HG02571 (cell line): ENCODE measurements around the gene CLK1.
"Not testable (repeated sequence)": the region's sequence is repeated elsewhere in the genome, so short reads cannot be mapped to it uniquely, and the experiment has no call there.

Experiments used
- ATAC-seq: cut with Tn5 transposase; IDR thresholded peaks from one replicate; pipeline ENCODE4 v1.9.1; 2021; ENCODE audit warnings: mild to moderate bottlenecking, moderate library complexity; ENCODE audit not compliant: unreplicated experiment

Gene CLK1

DNA sequence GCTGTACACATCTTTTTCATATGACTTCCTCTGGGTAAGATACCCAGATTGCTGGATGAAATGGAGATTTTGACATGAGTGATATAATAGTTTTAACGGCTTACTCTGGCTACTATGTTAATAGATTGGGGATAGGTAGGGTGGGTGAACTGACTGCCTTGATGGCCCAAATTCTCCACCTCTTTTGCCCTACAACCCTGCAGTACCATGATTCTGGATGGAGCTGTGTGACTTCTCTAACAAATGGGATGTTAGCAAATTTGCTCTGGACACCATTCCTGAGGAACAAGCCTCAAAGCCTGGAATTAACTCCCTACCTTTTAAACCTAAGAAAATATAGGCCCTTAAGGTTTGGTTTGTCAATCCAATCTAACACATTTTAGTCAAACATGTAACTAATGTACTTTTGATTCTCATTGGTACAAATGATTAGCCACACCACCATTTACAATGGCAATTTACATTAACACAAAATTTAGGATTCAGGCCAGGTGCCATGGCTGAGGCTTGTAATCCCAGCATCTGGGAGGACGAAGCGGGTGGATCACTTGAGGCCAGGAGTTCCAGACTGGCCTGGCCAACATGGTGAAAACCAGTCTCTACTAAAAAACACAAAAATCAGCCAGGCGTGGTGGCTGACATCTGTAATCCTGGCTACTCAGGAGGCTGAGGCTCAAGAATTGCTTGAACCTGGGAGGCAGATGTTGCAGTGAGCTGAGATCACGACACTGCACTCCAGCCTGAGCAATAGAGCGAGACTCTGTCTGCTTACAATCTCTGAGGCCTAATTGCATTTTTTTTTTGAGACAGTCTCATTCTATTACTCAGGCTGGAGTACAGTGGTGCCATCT is 12.8 kb downstream of the CLK1 start:
- no peak for ATAC-seq

DNA sequence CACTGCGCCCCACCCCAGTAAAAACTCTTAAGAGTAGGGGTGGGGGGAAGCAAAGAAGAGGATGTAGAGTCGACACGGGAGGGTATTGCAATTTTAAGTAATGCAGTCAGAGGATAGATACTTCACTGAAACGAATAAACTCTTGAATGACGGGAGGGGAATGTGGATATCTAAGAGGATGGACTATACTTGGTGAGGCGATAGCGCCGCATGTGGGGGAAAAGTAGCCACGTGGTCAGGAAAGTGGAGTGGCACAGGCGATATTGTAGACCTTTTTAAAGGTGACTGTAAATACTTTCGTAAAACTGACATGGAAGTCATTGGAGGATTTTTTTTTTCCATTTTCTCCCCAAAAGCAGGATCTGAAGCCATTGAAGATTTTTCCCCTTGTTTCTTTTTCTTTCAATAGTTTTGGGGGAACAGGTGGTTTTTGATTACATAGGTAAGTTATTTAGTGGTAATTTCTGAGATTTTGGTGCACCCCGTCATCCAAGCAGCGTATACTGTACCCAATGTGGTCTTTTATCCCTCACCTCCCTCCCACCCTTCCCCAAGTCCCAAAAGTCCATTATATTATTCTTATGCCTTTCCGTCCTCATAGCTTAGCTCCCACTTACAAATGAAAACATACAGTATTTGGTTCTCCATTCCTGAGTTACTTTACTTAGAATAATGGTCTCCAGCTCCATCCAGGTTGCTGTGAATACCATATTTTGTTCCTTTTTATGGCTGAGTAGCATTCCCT is 13.8 kb downstream of the CLK1 start:
- ATAC-seq = no peak

DNA sequence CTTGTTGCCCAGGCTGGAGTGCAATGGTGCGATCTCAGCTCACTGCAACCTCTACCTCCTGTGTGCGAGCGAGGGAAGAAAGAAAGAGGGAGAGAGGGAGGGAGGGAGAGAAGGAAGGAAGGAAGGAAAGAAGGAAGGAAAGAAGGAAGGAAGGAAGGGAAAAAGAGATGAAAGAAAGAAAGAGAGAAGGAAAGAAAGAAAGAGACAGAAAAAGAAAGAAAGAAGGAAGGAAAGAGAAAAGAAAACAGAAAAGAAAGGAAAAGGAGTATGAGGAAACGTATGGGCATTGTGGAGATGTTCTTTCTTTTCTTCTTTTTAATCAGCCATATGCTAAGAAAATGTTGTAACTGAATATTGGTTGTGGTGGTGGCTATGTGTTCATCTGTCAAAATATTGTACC is 16.5 kb downstream of the CLK1 start:
- ATAC-seq = no peak

DNA sequence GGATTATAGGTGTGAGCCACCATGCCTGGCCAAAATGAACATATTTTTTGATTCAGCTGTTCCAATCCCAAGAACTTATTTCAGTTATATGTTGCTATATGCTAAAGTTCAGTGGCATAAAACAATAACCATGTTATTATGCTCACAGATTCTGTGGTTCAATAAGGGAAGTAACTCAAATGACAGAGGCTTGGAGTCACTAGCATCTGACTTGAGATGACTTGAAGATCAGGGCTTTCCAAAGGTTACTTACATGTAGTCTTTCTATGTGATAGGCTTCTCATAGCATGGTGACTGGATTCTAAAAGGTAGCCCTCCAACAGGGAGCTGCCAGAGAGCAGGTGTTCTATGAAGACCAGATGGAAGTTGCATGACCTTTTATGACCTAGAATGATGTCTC is 17.2 kb downstream of the CLK1 start:
- ATAC-seq = no peak

DNA sequence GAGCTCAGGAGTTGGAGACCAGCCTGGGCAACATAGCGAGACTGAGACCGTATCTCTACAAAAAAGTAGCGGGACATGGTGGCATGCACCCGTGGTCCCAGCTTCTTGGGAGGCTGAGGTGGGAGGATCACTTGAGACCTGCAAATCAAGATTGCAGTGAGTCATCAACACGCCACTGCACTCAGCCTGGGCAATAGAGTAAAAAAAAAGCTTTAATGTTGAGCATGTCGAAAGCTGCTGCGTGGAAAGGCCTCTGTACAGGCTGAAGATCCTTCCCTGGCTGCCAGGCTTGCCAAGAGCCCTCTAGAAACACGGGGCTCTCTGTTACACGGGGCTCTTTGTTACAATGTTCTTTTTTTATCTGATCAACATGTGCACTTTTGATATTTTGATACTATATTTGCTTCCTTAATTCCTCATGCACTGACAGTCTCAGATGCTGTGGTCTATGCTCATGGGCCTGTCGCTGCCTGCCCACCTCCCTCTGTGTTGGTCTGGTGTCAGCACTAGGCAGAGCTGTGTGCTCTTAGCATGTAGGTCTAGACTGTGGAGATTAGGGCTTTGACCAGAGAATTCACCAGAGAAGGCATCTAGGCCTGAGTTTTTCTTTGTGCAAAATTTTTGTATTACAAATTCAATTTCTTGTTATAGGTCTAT is 18.7 kb downstream of the CLK1 start:
- no peak for ATAC-seq

DNA sequence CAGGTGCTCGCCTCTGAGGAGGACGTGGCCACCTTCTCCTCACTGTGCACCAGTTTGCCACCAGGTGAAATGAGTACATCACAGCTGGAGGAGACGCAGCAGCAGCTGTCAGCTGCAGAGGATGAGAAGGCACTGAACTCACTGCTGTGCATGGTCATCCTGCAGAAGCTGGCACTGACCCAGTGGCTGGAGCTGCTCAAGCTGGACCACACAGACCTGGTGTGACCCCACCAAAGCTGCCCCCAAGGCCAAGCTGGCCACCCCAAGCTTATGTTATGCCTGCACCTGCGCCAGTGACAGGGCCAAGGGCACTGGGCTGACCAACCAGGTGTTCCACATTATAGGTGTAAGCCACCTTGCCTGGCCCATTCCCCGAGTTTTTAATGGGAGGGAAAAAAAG is 19.3 kb downstream of the CLK1 start:
- no peak for ATAC-seq

DNA sequence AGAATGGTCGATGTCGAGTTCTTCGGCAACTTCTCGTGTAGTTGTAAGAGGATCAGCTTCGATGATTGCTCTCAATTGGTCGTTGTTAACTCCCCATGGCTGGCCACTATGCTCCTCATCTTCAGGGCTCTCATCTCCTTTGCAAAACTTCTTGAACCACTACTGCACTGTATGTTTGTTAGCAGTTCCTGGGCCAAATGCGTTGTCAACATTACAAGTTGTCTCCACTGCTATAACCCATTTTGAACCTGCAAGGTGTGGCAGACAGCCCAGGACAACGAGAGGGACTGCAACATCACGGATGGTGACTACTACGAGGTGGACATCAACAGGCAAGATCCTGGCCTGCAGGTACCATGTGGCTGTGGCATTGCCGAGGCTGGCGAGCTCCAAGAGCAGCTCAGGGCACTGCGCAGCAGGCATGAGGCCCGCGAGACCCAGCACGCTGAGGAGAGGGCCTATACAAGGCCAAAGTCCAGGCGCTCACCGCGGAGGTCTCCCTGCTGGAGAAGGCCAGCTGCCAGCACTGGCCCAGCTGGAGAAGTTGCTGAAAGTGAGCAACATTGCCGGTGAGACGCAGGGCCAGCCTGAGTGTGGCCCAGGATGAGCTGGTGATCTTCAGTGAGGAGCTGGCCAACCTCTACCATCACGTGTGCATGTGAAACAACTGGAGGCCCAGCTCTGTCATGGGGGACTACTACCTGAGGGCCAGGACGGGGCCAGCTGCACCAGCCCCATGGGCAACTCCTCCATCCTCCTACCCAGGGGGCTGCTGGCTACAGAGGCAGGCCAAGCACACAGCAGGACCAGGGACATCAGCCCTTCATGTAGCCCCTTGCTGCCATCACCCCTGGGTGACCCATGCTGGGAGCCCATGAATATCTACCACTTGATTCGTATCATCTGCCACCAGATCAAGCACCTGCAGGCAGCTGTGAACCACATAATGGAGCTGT is 20.2 kb downstream of the CLK1 start:
- no peak for ATAC-seq

DNA sequence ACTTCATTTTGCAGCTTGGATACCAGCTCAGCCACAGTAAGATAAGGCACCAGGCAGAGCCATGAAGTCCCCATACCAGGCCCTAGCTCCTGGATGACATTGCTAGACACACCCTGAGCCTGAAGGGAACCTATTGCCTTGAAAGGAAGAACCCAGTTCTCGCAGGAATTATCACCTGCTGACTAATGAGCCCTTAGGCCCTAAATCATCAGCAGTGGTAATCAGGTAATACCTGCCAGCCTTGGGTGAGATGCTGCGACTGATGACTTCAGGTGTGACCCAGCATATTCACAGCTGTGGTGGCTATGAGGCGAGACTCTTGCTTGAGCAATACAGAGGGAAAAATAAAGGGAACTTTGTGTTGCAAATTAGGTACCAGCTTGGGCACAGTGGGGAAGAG is 24.9 kb downstream of the CLK1 start:
- ATAC-seq = no peak

DNA sequence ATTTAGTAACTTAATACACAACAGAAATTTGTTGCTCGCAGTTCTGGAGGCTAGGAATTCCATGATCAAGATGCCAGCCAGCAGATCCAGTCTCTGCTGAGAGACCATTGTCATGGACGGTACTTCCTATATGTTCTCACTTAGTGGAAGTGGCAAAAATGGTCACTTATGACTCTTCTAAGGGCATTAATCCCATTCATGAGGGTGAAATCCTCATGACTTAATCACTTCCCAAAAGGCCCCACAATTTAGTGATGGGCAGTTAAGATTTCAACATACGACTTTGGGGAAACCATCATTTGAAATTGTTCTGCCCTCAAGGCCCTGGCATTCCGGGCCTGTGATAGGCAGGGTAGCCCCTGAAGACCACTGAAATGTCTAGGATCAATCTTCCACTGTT is 29.8 kb downstream of the CLK1 start:
- ATAC-seq = no peak

DNA sequence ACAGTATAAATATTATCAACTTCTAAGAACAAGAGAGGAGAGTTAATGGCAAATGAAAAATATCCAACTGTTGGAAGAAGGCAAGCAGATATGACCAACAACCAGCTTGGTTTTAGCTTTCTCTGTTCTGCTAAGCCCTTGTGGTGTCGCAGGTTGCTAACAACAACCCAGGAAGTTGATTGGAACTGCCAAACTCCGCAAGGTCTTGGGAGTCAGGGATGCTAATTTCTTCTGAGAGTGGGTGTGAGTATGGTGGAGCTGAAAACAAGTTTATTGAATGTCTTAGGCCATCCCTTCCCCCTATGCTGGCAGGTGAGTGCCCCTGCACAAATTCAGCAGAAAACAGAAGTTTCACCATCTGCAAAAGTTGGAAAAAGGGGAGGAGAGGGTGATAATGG is 35.2 kb downstream of the CLK1 start:
- ATAC-seq = no peak

DNA sequence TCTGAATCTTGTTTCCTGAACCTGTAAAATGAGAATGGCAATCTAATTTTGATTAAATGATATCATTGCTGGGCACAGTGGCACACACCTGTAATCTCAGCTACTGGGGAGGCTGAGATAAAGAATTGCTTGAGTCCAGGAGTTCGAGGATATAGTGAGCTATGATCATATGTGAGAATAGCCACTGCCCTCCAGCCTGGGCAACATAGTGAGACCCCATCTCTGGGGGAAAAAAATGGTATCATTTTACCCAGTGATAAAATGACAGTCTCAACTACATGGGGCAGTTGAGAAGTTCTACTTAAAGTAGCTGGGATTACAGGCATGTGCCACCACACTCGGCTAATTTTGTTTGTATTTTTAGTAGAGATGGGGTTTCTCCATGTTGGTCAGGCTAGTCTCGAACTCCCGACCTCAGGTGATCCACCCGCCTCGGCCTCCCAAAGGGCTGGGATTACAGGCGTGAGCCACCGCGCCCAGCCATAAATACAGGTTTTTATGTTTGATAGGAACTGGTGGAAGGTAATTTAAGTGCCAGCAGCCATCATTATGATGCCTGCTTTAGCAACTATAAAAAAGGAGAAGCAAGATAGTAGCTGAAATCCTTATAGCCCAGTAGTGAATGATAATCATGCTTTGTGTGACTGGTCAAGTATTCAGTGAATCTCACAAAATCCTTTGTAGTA is 35.7 kb downstream of the CLK1 start:
- ATAC-seq = no peak

DNA sequence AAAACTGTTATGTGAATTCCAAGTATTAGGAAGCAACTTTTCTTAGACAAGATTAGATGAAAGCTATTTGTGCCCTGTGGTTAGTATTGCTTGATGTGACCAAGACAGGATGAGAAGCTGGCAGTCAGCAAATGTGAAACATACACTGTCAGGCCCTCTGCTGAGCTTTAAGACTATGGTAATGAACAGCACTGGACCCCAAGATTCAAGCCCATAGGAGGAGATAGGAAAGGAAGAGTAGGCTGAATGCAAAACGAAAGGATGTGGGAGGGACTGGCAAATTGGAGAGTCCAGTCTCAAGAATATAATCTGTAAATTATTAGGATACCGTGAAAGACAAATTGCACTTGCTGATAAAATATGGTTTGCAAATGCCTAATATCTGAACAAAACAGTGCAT is 36.4 kb downstream of the CLK1 start:
- ATAC-seq = no peak

DNA sequence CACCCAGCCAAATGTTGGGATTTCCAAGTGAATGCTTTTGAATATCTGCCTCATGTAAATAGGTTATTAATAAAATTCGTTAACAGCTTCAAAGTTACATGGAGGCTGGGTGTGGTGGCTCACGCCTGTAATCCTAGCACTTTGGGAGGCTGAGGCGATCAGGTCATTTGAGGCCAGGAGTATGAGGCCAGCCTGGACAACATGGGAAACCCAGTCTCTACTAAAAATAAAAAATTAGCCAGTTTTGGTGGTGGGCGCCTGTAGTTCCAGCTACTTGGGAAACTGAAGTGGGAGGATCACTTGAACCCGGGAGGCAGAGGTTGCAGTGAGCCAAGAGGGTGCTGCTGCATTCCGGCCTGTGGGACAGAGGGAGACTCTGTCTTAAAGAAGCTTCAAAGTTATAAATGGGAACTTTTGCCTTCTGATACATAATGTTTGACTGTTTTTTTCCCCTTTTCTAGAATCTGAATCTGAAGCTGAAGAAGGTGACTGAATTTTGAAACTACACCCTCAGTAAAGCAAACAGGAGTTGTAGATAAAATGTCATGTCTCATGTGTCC is 42.7 kb downstream of the CLK1 start:
- ATAC-seq = no peak

DNA sequence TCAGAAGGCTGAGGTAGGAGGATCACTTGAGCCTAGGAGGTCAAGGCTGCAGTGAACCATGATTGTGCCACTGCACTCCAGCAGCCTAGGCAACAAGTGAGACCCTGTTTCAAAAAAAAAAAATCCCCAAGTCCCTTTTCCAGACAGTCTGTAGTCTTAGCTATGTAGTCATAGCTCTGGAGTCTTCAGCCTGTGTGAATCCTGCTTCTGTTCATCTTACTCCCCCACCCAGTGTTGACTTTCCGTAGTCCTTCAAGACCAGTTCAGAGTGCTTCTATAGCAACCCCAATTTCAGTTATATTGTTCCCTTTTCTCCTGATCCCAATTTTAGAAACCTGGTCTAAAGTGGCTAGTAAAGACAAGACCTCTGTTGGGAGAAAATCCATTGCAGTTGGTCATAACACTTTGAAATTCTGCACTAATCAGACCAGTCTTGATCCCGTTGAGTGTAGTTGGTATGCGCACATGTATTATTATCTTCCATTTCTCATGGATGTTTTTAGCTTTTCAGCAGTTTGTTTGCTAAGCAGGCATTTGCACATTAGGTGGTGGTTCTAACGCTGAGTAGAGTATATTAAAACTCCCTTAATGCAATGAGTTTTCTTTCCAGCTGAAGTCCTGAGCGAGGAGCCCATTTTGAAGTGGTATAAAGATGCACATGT is 43.8 kb downstream of the CLK1 start:
- ATAC-seq = no peak

DNA sequence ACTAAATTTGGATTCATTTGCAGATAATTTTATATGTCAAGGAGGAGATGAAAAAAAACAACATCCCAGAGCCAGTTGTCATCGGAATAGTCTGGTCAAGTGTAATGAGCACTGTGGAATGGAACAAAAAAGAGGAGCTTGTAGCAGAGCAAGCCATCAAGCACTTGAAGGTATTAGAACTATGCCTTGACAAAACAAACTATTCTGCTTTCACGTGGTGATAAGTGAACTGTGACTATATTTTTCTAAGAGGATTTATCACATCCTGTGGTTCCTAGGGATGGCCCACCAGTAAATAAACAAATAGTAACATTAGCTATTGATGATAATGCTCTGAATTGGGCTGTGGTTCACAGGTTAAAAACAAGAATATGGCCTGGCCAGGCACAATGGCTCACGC is 45.7 kb downstream of the CLK1 start:
- ATAC-seq = not testable (repeated sequence)

DNA sequence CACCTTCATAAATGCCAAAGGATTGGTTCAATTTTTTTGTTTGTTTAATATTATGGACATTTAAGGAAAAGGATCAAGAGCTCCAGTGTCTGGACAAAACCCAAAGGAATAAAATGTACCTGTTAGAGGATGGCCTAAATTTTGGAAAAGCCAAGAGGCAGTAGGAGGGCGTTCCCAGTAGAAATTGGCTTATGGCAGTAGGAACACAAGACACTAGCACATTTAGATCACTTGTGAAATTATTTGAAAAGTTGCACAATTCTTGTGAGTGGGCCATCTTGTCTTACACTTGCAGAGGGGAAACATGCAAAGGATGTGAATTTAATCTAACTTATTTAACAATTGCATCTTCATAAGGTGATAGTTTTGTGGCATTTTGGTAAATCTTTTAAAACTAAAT is 49.5 kb downstream of the CLK1 start:
- no peak for ATAC-seq

DNA sequence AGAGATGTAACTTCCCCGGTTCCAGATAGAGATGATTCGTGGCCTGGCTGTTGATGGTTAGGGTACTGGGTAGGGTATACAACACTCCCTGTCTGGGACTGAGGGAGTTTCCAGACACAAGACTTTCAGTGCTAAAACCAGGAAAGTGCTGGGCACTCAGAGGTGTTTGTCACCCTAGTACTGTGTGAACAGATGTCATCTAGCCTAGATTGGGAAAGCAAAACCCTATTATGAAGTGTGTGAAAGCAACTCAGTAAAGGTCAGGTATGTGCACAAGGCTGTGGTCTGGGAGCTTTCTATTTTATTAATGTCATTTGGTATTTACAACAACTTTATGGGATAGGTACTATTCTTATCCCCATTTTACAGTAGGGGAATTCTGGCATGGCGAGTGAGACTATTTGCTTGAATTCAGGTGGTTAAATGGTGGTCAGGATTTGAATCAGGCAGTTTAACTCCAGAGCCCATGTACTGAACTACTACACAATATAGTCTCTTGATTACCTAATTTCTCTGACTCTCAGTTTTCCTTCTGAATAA is 50.1 kb downstream of the CLK1 start:
- peak; percentile 23 for ATAC-seq

DNA sequence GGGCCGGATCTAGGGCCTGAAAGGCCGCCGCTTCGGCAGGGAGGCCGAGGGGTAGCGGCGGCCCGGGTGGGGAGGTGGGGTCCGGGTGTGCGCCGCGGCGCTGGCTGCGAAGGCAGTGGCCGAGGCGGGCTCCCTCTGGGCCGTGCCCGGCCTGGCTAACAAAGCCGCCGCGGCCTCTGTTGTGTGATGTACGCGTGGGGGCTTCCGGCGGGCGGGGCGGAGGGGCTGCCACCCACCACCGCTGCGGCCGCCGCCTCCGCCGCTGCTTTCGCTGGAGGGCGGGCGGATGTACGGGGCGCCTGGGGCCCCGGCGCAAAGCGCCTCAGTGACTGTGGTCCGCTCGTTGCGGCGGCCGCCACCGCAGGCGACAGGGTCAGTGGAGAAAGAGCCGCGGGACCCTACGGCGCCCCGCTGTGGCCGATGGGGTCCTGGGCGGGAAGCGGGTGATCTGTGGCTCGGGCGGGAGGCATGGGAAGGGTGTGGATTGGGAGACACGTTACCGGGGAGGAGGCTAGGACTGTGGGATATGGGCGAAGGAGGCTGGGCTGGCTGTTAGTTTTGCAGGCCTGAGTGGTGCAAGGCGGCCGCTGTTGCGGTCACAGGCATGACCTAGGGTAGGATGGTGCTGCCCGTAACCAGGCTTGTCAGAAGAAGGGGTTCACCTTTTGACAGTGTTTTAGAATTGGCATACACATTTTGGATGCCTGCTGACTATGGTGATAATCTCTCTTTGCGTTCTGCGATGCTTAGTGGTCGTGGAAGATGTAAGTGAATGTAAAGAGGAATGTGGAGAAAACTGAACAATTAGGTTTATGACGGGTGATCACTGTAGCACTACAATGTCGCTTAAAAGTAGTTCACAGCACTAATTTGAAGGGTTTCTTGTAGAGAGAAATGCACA is 52.1 kb downstream of the CLK1 start:
- peak; percentile 31 for ATAC-seq
